Common myeloid progenitor, CD34-positive (primary cell): ENCODE results near the gene MSI2.

Experiments
- CTCF ChIA-PET: fragments of 350-600 bp; sonication (Branson Sonifier 250); formaldehyde crosslinking; loops from one replicate; lab custom pipeline; 2021; ENCODE audit warnings: antibody characterized with exemption; lab: Charles Lee
- POLR2A ChIA-PET: fragments of 350-600 bp; sonication (Branson Sonifier 250); formaldehyde crosslinking; loops from one replicate; lab custom pipeline; 2021; ENCODE audit warnings: antibody characterized with exemption; lab: Charles Lee
- DNase-seq, 3 donors: peaks; one replicate each; pipeline versions ENCODE4 v3.0.0 to v3.0.0-alpha.2; 2013
- H3K27ac ChIP-seq, 2 experiments: 1 replicate in 1 of 2; 2 replicates in 1 of 2; pipeline ENCODE4 v1.7.0; 2013; ENCODE audit warnings: inconsistent platforms in 2 of 2, low read length in 2 of 2, mild to moderate bottlenecking in 2 of 2, low read depth in 1 of 2, moderate library complexity in 1 of 2; ENCODE audit not compliant: severe bottlenecking in 2 of 2, insufficient read depth in 1 of 2, poor library complexity in 1 of 2
- H3K27me3 ChIP-seq, 5 experiments: replicated peaks in 2 of 5; 1 replicate in 3 of 5; 2 replicates in 2 of 5; pipeline versions ENCODE4 v1.6.1 to v1.7.0; 2013; ENCODE audit warnings: low read length in 4 of 5, mild to moderate bottlenecking in 2 of 5, moderate library complexity in 2 of 5, inconsistent platforms in 1 of 5; ENCODE audit not compliant: insufficient read depth in 5 of 5, control insufficient read depth in 4 of 5
- H3K36me3 ChIP-seq, 4 experiments: 1 replicate in 2 of 4; 2 replicates in 2 of 4; pipeline versions ENCODE4 v1.6.1 to v1.7.0; 2013; ENCODE audit warnings: low read length in 3 of 4, control low read depth in 1 of 4, mild to moderate bottlenecking in 1 of 4; ENCODE audit not compliant: control insufficient read depth in 4 of 4, insufficient read depth in 4 of 4
- H3K4me1 ChIP-seq, 4 experiments: 1 replicate in 3 of 4; 2 replicates in 1 of 4; pipeline versions ENCODE4 v1.6.1 to v1.7.1; 2013; ENCODE audit warnings: low read length in 3 of 4, mild to moderate bottlenecking in 3 of 4, control low read depth in 1 of 4, inconsistent platforms in 1 of 4, moderate library complexity in 1 of 4; ENCODE audit not compliant: control insufficient read depth in 4 of 4, insufficient read depth in 4 of 4; ENCODE audit errors: control extremely low read depth in 1 of 4
- H3K4me3 ChIP-seq, 7 experiments: 1 replicate in 4 of 7; 2 replicates in 3 of 7; pipeline versions ENCODE4 v1.5.1 to v1.7.0; 2013; ENCODE audit warnings: mild to moderate bottlenecking in 7 of 7, low read length in 6 of 7, moderate library complexity in 6 of 7, inconsistent platforms in 2 of 7, low read depth in 2 of 7, control low read depth in 1 of 7; ENCODE audit not compliant: insufficient read depth in 4 of 7, control insufficient read depth in 1 of 7; ENCODE audit errors: extremely low read depth in 1 of 7
- H3K9me3 ChIP-seq, 5 experiments: 1 replicate in 4 of 5; 2 replicates in 1 of 5; pipeline versions ENCODE4 v1.6.1 to v1.7.1; 2013; ENCODE audit warnings: low read length in 4 of 5, mild to moderate bottlenecking in 2 of 5, inconsistent platforms in 1 of 5, low read depth in 1 of 5, moderate library complexity in 1 of 5; ENCODE audit not compliant: control insufficient read depth in 4 of 5, insufficient read depth in 2 of 5; ENCODE audit errors: control extremely low read depth in 1 of 5
- WGBS: methylation state at CpG from one replicate; pipeline ENCODE4 v1.1.5; 2013; ENCODE audit not compliant: insufficient coverage; 5-methylcytosine and 5-hydroxymethylcytosine counted together

The MSI2 gene

GRCh38 chr17:57289613-57290012 is 33.3 kb downstream of the MSI2 start:
- no peak for DNase-seq
- no peaks in the 10 kb centered on the region for H3K27me3 ChIP-seq
- ChIA-PET CTCF (interaction anchor here (0.6 to 1.6 kb wide), 10 partner anchors 9 to 151 kb away, joined by 3 to 8 read pairs (median 4); no protein-coding TSS in a partner anchor), POLR2A (no interaction called here)
- H3K4me1 ChIP-seq, result peaks cover 22 to 96% (median 81%) of the 10 kb centered on the region in 4 experiments
- H3K27ac ChIP-seq, result peak overlapping the region in 1 of 2 experiments; percentile 65
- H3K36me3 ChIP-seq, result peaks cover 7 to 77% (median 34%) of the 10 kb centered on the region in 4 experiments
- 81% methylated on average over 7 of the region's 8 CpGs for WGBS
- no peaks in the 10 kb centered on the region for H3K9me3 ChIP-seq
- H3K4me3 ChIP-seq, result peak overlapping the region in 2 of 7 experiments; percentile 0 to 43

- Histone ChIP-seq H3K36me3 (peaks cover 7 to 82% (median 36%) of the 10 kb centered on the region in 4 experiments), H3K9me3 (no peaks in the 10 kb centered on the region), H3K4me1 (peaks cover 21 to 95% (median 78%) of the 10 kb centered on the region in 4 experiments), H3K27me3 (no peaks in the 10 kb centered on the region), H3K4me3 (no peak overlapping the region), H3K27ac (peak overlapping the region in 1 of 2 experiments; percentile 29)
- no peak for DNase-seq
- 90% methylated on average over 9 of the region's 10 CpGs for WGBS
- ChIA-PET CTCF (no interaction called here), POLR2A (no interaction called here)
Measured at GRCh38 chr17:57290981-57291380, 34.7 kb downstream of the MSI2 start.

- Histone ChIP-seq H3K4me1 (peaks cover 14 to 88% (median 69%) of the 10 kb centered on the region in 4 experiments), H3K9me3 (peaks cover 0 to 2% (median 0%) of the 10 kb centered on the region in 5 experiments), H3K36me3 (peaks cover 7 to 75% (median 33%) of the 10 kb centered on the region in 4 experiments), H3K27ac (peak overlapping the region; percentile 12 to 64), H3K4me3 (no peak overlapping the region), H3K27me3 (no peaks in the 10 kb centered on the region)
- CTCF ChIA-PET, result interaction anchor here (0.8 kb wide), 1 partner anchor 12 kb away, joined by 3 read pairs; no protein-coding TSS in a partner anchor
- DNase-seq, result no peak
- POLR2A ChIA-PET, result no interaction called here
- 100% methylated on average over 5 of the region's 5 CpGs for WGBS
Measured at GRCh38 chr17:57292091-57292490, 35.8 kb downstream of the MSI2 start.

- no peak overlapping the region for H3K4me3 ChIP-seq
- H3K9me3 ChIP-seq, result peaks cover 0 to 10% (median 5%) of the 10 kb centered on the region in 5 experiments
- CTCF ChIA-PET, result no interaction called here
- no peaks in the 10 kb centered on the region for H3K27me3 ChIP-seq
- POLR2A ChIA-PET, result interaction anchor here (0.6 kb wide), 1 partner anchor 372 kb away, joined by 5 read pairs; no protein-coding TSS in a partner anchor
- H3K27ac ChIP-seq, result peak overlapping the region in 1 of 2 experiments; percentile 9
- DNase-seq, result no peak
- WGBS, result 74% methylated on average over 4 of the region's 10 CpGs
- H3K4me1 ChIP-seq, result peaks cover 11 to 78% (median 59%) of the 10 kb centered on the region in 4 experiments
- peaks cover 15 to 75% (median 39%) of the 10 kb centered on the region in 4 experiments for H3K36me3 ChIP-seq
Measured at GRCh38 chr17:57293077-57293476, 36.8 kb downstream of the MSI2 start.

- Histone ChIP-seq H3K27me3 (no peaks in the 10 kb centered on the region), H3K9me3 (peaks cover 1 to 18% (median 8%) of the 10 kb centered on the region in 5 experiments), H3K36me3 (peaks cover 24 to 80% (median 48%) of the 10 kb centered on the region in 4 experiments), H3K4me3 (peak overlapping the region in 1 of 7 experiments; percentile 3), H3K4me1 (peaks cover 7 to 68% (median 48%) of the 10 kb centered on the region in 4 experiments), H3K27ac (peak overlapping the region; percentile 4 to 76)
- DNase-seq, result no peak
- ChIA-PET CTCF (interaction anchor here (1.0 kb wide), 1 partner anchor 63 kb away, joined by 3 read pairs; no protein-coding TSS in a partner anchor), POLR2A (no interaction called here)
- 67% methylated on average over 4 of the region's 7 CpGs for WGBS
Measured at GRCh38 chr17:57294101-57294500, 37.8 kb downstream of the MSI2 start.

GRCh38 chr17:57294629-57295501 is 38.5 kb downstream of the MSI2 start:
- Histone ChIP-seq H3K9me3 (peaks cover 1 to 20% (median 8%) of the 10 kb centered on the region in 5 experiments), H3K27ac (peak overlapping the region; percentile 34 to 76), H3K4me1 (peaks cover 7 to 60% (median 41%) of the 10 kb centered on the region in 4 experiments), H3K27me3 (no peaks in the 10 kb centered on the region), H3K4me3 (peak overlapping the region in 3 of 7 experiments; percentile 19 to 34 (median 21)), H3K36me3 (peaks cover 26 to 78% (median 49%) of the 10 kb centered on the region in 4 experiments)
- ChIA-PET POLR2A (interaction anchor here (0.7 kb wide), 1 partner anchor 241 kb away, joined by 3 read pairs; no protein-coding TSS in a partner anchor), CTCF (interaction anchor here (1.0 to 1.5 kb wide), 3 partner anchors 10 to 62 kb away, joined by 3 to 6 read pairs (median 4); no protein-coding TSS in a partner anchor)
- 66% methylated on average over 8 of the region's 10 CpGs for WGBS
- peak; percentile 44 to 87 (median 76) for DNase-seq
